ENCODE results near the gene OXNAD1.
"Not testable (repeated sequence)": the region's sequence is repeated elsewhere in the genome, so short reads cannot be mapped to it uniquely, and the experiment has no call there.

Gene OXNAD1

DNA sequence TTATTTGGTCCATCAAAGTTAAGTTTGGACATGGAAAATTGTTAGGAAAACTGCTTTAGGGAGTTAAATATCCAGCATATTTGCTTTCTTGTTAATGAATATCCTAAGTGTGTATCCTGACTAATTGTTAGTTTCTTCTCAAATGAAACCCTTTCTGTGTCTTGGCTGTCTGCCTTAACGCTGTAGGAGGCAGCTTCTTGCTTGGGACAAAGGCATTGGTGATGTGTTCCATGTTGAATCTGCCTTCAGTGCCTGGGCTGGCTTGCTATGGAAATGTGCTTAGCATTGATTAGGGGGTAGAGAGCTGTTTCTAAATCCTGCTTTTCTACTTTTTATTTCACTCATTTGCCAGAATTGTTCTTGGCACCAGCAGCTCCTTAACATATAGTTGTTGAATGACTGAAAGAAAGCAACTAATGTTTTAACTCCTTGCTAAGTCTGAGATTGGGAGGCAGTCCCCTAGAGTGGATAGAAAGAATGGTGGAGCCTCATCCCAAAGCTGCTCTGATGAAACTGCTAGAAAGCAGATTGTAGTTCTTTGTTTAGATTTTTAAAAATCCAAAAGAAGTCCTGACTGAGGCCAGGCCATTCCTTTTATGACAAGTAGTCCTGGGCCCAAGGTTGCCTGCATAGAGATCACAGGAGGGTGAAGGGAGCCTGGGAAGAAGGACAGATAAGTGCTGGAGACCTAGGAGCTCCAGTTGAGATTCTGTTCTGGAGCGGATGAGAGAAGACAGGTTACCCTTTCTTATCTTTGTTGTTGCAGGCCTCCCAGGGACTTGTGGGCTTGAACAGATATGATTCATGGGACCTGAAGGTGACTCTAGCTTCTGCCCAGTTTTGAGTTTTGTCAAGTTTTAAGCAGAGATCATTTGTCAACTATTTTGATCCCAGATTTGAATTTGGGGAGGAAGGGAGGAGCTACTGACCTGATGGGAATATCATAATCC, 39.3 kb downstream of the OXNAD1 start:
- no peak for DNase-seq

DNA sequence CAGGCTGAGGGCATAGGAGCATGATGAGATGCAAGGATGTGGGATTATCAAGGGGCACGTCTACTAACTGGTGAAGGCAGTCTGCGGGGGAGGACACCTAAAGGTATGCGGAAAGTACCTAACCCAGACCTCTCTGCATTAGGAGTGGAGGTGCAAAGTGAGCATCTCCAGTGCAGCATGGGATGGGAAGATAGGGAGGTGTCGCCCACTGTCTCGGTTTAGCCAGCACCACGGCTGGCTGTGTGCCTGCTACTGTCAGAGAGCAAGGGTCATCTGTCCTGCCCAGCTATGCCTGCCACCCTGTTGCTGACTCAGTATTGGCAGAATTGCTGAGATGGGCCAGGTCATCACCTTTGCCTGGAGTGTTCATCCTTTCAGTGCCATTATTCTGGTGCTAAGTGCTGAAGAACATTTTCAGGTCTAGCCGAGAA, 40.1 kb downstream of the OXNAD1 start:
- DNase-seq = no peak

DNA sequence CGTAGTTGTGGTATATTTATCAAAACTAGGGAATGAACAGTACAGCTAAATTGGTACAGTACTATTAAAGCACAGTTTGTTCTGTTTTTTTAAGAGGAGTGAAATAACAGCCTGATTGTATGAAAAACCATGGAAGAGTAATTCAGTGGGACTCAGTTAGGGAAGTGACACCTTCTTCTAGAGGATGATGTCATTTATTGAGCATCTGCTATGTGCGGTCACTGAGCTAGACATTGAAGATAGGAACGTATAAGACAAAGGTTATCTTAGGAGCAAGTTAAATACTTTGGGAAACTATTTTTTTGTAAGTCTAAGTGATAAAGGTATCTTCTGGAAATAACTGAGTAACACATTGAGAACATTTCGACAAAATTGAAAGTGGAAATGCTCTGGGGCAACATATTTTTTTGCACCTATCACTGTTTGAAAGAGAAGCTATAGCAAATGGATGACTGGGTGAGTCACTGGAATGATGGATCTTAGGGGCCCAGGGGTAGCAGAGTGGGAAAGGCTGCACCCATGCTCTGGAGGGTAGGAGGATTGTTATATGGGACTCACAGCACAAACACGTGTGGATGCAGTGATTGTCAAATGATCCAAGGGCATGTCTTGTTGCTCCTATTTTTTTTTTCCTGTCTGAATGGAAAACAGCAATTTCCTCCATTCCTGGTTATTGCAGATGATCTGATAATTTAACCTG, 43.0 kb downstream of the OXNAD1 start:
- no peak for DNase-seq

DNA sequence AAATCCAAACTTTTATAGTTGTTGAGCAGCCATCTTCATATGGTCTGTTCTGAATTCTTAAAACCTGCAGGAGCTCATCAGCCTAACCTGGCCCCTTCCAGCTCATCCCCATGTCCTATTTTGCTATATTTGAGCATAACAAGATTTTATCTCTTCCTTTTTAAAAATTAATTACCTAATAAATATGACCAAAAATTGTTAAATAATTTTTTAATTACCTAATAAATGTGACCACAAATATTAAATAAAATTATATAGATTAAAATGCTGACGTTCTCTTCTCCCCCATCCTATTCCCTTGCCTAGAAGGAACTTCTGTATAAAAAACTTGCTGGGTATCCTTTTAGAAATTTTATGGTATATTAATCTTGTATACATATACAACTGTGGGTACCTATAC, 43.7 kb downstream of the OXNAD1 start:
- DNase-seq = no peak

DNA sequence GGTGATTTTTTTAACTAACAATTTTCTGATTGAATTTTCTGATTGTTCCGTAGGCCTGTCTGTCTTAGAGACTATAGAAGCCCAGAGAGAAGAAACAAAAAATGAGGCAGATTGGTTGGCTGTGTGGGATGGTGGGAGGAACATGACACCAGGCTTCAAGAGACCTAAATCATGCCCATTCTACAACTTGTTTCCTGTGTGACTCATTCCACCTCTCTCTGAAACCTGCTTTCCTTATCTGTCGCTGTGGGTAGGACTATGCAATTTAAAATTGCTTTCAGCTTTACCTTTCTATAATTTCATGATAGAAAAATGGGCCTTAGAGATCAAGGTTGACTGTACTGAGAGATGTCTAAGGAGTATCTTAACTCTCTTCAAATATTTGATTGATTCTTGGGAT, 44.5 kb downstream of the OXNAD1 start:
- DNase-seq = no peak

DNA sequence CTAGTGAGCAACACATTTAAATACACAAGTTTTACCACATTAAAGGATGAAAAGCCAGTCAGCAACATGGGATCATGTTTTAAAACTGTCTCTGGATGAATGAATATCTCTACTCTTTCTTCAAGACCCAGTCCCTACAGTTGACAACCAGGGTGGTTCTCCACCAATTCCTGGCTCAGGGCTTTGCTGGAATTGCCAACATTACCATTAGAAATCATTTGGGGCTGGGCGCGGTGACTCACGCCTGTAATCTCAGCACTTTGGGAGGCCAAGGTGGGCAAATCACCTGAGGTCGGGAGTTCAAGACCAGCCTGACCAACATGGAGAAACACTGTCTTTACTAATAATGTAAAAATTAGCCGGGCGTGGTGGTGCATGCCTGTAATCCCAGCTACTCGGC, 45.5 kb downstream of the OXNAD1 start:
- DNase-seq = not testable (repeated sequence)

DNA sequence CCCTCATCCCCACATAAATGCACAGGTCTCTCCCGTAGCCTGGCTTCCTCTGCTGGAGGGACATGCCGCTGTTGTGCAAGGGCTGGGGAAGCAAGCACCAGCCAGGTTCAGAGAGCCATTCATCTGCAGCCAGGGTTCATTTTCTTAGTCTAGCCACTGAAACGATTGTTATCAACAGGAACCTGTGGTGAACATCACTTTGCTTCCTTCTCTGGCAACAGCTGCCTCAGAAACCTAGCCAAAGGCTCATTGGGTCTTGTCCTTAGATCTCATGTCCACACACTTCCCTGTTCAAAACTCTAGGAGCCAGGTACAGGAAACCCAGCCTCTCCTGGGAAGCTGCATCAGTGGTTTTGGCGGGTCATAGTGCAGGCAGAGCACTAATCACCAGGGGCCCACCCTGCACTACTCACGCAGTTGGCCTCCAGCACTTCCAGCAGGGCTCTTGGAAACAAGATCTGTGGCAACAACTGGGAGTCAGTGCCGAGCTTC, 47.0 kb downstream of the OXNAD1 start:
- no peak for DNase-seq

DNA sequence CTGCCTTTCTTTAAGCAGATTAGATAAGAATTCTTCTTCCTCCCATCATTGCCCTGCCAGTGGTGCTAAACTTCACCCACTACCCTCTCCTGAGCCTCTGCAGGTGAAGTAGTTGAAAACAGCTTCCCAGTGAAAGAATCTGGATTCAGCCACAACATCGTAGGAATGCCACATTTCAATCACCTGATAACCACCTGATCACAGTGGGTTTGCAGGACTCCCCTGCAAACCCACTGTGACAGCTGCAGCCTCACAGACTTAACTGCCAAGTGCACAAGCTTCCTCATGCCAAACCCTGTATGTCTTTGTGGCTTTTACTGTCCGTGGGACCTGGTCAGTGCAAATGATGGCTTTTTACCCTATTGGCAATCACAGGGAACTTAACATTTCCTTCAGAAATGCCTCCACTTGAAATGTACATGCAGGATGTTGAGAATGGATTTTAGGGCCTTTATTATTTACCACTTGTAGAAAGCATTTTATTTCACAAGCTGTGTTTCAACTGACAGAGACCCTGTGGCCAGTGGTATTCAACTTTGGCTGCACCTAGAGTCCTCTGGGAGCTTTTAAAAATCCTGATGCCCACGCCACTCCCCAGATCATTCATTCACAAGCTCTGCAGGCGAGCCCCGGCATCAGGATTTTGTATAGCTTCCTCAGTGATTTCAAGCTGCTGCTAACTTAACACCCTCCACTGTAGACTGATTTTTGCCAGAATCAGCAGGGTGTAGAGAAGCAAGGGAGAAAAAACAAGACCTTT, 49.1 kb downstream of the OXNAD1 start:
- no peak for DNase-seq

DNA sequence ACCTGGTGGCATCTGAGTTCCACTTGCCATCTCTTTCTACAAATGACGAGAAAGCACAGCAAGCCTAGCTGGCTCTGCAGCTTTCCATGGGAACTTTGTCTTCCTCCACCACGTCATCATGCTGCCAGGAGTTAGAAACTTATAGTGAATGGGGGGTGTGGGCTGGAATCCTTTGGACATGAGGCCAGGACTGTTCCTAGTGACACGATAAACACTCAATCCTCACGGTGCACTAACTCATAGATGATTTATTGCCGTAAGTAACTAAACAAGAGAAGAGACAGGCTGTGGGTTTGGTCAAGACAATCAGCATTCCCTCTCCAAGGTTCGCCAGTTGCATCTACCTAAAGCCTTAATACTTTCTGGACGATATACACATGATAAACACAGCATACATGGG, 50.6 kb downstream of the OXNAD1 start:
- no peak for DNase-seq

DNA sequence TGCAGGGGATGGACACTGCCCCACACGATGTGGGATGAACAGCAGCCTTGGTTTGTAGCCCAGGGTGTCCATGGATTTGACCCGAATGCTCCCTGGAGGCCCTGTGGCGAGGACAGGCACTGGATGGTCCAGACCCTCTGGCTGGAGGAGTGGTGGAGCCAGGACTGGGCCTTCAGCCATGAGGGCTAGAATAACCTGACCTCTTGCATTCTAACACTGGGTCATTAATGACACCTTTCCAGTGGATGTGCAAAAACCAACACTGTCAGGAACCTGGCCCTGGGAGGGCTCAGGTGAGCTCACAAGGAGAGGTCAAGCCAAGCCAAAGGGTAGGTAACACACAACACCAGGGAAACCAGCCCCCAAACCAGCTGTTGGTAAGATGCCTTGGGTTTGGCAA, 51.4 kb downstream of the OXNAD1 start:
- no peak for DNase-seq

DNA sequence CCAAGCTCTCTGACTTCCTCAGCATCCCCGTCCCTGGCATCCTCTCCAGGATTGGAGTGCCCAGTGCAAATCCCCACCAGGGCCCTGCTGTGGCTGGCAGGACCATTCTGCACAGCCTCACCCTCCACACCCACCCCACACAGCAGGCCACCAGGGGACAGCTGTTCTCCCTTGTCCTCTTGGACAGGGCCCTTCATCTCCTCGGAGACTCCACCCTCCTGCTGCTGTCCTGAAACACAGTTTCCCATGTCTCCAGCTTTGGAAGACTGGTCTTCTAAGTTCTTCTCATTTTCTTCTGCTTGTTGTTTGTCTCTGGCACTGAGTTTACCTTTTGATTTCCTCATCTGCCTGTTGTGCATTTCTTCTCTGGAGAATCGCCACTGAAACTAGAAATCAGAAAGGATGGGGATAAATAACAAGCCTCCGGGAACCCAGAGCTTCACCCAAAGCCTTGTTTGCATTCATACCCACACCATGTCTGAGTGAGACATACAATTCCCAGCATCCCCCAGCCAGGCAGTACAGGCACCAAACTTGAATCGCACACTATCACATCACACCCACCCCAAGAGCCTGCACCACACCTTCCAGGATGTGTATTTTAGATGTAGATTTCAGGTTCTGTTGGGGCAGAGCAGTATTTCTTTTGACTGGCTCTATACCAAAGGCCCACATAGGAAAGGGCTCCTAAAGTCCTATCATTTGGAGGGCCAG, 52.0 kb downstream of the OXNAD1 start:
- no peak for DNase-seq

DNA sequence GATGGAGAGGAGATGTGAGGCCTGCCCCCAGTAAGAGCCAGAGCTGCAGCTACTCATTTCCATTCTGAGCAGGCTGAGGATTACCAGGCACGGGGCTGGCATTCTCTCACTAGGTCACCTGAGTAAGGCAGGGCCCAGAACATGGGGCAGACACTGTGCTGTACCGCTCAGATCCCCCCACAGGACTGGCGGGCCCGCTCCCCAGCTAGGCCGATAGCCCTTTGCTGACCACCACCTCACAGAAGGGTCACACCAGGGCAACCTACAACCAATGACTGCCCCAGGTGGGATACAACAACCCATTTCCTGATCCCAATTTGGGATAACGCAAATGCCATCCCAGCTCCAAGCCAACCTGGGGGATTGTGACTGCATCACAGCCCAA, 52.5 kb downstream of the OXNAD1 start:
- no peak for DNase-seq

DNA sequence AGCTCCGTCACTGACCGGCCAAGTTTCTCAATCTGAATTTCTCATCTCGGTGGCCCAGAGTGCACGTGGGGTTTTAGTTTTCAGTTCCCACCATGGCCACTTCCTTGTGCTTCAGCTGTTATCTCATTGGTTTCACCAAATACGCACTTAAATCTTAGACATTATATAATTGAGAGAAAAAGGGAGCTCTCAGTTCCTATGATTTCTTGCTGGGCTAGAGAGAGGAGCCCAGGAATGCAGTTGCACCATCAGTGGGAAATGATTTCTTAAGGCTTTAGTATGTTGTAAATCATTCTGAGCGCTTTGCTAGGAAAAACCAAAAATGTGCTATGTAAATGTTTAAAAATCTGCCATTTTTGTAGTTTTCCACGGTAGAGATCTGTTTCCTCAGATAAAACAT, 53.2 kb downstream of the OXNAD1 start:
- no peak for DNase-seq

DNA sequence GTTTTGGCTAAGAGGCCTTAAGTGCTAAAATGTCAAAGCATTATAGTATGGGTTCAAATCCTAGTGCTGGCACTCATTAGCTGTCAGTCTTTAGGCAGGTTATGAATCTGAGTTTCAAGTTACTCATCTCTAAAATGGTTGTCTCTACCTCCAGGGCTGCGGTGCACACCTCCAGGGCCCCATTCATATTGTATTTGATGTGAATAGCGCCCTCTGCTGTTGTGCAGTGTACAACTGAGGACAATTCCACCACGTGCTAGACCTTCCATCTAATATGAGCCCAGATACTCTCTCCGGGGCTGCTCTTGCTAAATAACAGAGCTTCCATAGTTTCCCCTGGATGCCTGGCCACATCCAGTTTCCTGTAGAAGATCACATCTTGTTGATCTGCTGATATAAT, 54.3 kb downstream of the OXNAD1 start:
- no peak for DNase-seq

DNA sequence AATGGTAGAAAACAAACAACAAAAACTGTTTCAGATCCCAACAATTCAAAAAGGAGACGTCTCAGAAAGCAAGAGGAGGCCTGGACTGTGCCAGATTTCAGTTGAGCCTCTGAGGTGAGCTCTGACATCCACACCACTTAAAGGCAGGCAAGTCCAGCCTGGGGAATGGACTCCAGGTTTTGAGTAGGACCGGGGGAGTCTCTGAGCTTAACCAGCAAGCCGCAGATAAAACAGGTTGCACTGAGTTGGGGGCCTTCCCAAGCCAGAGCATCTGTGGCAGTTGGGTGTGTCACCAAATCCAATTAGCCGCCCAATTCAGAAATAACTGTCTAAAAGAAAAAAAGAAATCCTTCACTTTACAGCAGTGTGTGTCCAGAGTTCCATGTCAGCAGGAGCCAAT, 54.7 kb downstream of the OXNAD1 start:
- no peak for DNase-seq

DNA sequence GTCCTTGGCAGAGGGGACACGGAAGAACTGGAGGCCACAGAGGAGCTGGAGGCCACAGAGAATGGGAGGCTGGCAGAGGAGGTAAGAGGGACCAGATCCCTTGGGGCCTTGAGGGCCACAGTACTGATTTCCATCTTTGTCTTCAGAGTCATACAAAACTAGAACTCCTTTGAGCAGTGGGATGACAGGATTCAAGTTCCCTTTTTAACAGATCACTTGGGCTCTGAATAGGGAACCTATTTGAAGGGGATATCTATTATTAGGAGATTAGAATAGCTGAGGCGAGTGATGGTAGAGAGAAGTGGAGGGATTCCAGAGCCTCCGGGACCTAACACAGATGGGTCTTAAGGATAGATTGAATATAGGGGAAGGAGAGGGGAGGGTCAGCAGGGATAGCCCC, 55.7 kb downstream of the OXNAD1 start:
- no peak for DNase-seq

DNA sequence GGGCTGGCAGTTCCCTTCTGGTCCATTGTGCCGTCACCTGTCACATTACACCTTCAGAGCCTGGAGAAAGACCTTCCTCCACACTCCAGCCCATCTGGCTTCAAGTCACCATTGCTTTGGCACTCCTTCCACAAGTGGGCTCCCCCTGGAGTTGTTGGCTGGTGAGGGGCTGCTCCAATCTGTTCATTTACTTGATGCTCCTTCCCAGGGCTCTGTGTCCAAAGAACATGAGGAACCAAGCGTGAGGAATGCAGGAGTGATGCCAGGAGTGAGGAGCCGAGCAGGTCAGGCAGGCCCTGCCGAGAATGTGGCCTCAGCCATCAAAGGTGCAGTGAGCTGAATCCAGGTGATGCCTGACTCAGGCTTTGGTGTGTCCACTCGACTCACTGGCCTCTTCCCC, 57.2 kb downstream of the OXNAD1 start:
- no peak for DNase-seq

DNA sequence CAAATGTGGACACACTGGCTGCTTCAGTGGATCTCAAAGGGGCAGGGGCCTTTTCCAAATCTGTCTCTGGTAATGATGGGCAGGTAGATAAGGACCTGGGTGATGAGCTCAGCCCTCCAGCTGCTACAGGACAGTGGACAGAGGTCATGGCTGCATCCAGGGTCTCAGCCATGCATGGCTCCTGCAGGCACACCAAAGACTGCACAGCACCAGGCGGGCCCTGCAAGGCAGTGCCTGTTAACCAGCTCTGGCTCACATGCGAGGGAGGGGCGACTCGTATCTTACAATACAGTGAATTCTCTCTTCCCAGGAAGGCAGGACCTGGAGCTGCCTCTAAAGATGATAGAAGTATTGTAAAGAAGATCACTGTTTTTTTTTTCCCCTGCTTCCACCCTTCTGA, 58.7 kb downstream of the OXNAD1 start:
- no peak for DNase-seq

DNA sequence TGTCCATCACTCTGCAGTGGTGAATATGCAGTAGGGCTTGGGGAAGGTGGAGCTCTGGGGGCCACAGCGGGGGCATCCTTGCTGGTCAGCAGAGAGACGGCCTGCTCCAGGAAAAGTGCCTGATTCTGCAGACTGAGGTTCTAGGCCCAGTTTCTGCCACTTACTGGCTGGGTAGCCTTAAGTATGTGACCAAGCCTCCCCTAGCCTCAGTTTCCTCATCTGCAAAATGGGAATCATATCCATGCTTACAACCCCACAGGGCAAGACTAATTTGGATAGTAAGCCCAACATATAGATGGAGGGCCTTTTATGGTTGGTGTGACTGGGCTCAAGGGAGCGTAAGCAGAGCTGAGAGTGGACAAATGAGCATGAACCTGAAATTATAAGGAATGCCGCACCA, 60.8 kb downstream of the OXNAD1 start:
- no peak for DNase-seq

DNA sequence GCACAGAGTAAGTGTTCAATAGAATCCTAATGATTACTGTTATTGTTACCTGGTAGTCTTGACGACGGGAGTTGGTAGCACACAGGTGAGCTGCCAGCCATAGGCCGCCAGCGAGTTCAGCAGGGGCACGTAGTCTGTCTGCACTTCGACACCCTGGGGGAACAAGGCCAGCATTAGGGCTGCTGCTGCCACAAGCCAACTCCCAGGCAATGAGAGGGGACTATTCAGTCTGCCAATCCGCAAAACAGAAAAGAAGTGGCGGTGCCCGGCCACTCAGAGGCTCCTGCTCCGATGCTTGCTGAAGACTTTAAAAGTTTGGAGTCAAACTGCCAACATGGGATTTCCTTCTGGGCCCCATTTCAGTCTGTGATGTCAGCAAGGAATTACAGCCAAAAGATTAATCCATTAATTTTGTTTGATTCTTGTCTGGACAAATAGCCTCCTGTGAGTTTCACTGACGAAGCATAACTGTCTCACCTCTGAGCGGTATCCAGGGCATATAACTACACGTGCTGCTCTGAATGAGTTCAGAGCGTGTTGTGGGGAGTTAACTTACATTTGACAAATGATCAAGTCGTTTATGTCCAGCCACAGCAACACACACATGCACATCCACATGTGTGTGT, 61.8 kb downstream of the OXNAD1 start:
- DNase-seq = no peak

DNA sequence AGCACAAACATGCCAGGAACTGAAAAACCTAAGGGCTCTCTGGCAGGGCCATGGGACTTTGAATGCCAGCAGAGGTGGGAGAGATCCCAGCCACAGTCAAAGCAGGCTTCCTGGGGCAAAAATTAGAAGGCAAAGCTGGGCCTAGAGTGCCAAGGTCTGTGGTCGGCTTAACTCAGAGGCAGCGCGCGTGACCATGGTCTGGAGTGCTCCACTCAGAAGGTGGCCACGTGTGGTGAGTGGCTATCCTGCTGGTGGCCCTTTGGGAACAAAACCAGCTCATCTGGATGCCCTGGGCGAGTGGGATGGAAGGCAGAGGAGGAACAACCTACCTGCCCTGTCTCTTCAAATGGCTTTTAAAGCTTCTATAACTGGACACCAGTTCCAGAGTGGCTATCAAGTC, 63.1 kb downstream of the OXNAD1 start:
- no peak for DNase-seq

All from DMS153 (cell line).